KG1 (cell line): ENCODE measurements around the gene MAMDC2.

Experiments used
- DNase-seq: peaks from one replicate; lab custom pipeline; 2025; lab: John Stamatoyannopoulos, UW

The MAMDC2 gene

DNA sequence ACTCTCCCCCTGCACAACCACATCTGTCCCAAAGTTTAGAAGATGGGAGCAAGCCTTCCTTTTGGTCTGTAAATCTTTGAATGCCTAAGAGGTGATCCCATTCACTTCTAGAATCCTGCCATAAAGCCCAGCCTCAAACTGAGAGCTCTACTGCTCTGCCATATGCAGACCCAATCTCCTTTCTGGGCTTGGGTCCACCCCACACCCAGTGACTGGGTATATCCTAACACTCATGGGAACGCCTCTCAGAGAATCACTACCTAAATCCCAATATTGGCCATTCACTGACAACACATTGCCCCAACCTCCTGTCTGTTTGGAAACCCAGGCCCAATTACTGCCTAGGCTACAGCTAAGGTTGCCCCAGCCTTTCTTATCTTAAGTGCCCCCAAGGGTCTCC is 90.7 kb downstream of the MAMDC2 start:
- no peak for DNase-seq

DNA sequence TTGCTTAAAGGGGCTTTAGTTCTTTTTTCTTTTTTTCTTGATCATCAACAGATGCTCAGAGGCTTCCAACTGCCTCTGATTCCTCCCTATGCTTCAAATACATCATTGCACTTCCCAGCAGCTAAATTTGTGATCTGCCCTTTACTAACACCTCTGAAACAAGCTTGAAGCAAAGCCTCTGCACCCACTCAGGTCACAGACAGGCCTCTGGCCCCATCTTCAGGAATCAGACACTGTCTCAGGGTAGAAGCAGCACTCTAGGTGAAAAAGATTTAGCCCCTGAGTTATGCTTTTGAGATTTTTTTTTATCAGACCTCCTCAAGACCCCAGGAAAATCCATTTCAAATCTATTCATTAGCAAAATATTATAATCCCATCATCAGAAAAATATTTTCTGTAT is 91.5 kb downstream of the MAMDC2 start:
- DNase-seq = no peak

GRCh38 chr9:70136632-70137031 is 93.0 kb downstream of the MAMDC2 start:
- DNase-seq = no peak

DNA sequence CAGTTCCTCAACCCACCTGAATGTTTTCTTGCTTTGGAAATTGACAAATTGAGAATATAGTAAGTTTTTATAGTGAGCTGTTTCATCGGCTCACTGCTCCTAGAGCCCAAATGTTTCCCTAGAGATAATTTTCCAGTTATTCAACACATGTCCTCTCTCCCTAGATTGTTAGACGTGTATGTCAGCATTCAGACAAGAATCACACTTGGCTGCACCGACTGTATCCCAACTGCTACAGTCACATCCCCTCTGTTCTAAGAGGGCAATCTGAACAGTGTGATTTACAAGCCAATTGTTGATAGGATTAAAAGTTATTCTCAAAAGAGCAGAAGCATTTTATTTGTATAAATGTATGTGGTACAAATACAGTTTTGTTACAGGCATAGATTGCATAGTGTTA is 93.9 kb downstream of the MAMDC2 start:
- no peak for DNase-seq

DNA sequence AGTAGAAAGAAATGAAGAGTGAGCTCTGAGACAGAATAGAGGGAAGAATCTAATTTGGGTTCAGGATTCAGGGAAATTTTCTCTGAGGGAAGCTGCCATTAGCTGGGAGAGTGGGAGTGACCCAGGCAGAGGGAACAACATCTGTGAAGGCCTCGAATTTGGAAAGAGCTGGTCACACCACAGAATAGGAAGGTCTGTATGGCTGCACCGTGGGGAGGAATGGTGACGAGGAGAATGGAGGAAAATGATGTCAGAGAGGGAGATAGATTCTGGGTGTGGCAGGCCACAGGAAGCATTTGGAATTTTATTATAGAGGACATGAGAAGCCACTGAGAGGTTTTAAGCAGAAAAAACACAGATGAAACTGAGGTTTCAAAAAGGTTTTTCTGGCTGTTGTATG is 98.5 kb downstream of the MAMDC2 start:
- no peak for DNase-seq

GRCh38 chr9:70143394-70144130 is 99.9 kb downstream of the MAMDC2 start:
- no peak for DNase-seq

- no peak for DNase-seq
Measured at GRCh38 chr9:70144131-70144503, 100.5 kb downstream of the MAMDC2 start.

- DNase-seq = no peak
Measured at GRCh38 chr9:70145981-70146380, 102.3 kb downstream of the MAMDC2 start.

- DNase-seq = no peak
Measured at GRCh38 chr9:70147196-70147595, 103.5 kb downstream of the MAMDC2 start.

GRCh38 chr9:70147651-70148050 is 104.0 kb downstream of the MAMDC2 start:
- no peak for DNase-seq

GRCh38 chr9:70152350-70152749 is 108.7 kb downstream of the MAMDC2 start:
- DNase-seq = no peak

DNA sequence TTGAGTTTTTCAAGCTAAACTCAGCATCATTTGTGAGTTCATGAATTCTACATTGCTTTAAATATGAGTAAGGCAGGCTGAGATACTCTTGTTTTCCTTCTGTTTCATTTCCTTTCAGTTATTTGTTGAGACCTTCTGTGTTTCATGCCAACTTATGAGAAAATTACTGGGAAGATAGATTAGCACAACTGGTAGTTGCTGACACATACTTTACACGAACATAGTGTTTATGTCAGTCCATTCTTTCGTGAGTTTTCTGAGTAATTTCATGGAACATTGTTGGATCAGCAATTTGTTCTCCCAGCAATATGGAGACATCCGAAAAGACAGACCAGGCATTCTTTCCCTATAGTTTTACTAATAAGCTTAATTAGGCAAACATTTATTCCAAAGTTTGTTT is 113.1 kb downstream of the MAMDC2 start:
- no peak for DNase-seq

DNA sequence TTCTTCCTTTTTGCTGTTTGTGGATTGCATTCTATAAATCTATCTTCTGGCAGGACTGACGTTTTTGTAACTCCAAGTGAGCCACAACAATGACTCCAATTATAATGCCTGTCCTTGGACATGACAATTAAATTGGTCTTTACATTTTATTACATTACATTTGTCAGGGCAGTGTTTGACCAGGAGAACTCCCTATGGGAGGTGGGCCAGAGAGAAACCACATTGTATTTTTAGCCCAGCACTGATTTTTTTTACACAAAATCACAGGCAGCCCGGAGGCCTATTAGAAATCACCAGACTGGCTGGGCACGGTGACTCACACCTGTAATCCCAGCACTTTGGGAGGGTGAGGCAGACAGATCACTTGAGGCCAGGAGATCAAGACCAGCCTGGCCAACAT is 116.0 kb downstream of the MAMDC2 start:
- no peak for DNase-seq

DNA sequence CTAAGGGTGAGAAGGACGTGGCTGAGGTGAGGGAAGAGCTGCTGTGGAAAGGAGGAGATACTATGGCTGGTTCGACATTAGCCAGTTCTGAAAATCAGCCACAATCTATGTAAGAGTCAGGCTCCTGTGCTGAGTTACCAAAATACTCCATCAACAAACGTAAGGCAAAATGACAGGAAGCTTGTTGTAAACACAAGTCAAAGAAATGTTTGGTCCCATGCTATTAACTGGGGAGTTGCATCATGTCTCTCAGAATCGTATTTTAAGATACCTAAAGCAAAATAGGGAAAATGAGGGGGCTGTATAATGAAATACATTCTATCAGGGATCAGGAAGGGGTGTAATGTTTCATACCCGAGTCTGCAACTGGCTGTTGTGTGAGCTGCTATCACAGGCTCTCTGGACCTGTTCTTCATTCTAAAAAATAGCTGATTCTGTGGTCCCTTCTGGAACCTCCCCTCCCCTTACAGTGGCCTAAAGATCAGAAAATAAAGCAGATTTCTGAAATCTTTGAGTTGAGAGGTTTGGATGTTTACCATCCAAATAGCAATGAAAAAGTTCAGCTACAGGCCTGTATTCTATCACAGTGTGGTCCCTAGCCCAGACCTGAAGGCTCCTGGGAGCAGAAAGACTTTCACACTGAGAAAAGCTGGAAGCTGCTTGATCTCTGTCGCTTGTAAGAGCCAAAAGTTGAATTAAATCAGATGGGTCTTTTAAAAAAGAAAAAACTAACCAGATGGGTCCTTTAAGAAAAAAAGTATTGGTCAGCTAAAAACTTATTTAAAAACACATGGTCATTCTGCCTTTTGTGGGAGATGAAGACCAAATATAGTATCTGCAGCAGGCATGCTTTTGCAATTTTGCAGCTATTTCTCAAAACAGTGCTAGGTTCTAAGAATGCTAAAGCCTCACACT is 117.3 kb downstream of the MAMDC2 start:
- no peak for DNase-seq

GRCh38 chr9:70165006-70165602 is 121.5 kb downstream of the MAMDC2 start:
- DNase-seq = no peak

DNA sequence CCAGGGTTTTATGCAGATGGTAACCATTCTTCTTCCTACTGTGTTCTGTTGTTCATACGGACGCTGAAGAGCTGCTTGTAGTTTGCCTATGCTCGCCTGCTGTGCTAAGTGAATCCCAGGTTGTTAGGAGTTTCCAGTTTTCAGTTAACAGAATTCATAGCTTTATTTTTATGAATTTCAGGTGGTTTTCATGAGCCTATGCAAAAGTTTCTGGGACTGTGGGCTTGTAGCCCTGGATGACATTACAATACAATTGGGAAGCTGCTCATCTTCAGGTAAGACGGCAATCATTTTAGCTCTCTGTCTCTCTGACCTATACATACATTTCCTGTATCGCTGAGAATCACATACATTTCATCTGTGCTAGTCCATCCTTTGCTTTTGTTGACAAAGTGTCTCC is 124.9 kb downstream of the MAMDC2 start:
- DNase-seq = no peak

DNA sequence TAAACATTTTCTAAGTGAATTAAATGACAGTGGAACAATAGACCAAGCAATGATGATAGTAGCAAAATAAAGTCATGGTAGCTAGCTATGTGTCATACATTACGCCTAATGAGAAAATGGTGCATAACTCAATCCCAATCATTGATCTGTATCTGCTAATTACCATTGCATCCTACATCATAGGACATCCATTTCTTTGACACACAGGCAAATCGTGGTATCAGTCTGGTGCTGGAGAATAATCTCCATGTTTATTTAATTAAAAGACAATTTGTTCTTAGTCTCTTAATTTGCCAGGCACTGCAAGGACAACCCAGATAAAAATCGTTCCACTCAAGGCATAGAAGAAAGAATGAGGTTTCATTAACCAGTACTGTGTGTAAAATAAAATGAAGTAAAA is 125.6 kb downstream of the MAMDC2 start:
- no peak for DNase-seq

- DNase-seq = no peak
Measured at GRCh38 chr9:70170151-70170790, 126.6 kb downstream of the MAMDC2 start.

- no peak for DNase-seq
Measured at GRCh38 chr9:70172532-70172931, 128.9 kb downstream of the MAMDC2 start.

- DNase-seq = no peak
Measured at GRCh38 chr9:70177121-70177520, 133.5 kb downstream of the MAMDC2 start.

DNA sequence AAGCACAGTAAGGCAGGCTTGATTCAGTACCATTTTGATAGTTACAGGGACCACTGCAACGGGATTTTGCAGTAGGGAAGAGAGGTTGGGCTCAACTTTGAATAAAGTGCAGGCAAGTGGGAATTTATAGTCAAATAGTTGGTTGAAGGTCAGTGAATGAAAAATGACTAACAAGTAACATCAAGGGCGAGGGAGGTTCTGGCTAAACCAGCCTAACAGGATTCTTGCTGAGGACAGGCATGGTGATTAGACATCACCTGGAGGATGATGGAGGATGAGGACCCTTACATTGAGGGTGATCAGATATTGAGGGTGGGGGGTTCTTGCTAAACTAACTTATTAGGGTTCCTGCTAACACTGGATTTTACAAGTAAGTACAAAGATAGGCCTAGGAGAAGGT is 149.1 kb downstream of the MAMDC2 start:
- no peak for DNase-seq

DNA sequence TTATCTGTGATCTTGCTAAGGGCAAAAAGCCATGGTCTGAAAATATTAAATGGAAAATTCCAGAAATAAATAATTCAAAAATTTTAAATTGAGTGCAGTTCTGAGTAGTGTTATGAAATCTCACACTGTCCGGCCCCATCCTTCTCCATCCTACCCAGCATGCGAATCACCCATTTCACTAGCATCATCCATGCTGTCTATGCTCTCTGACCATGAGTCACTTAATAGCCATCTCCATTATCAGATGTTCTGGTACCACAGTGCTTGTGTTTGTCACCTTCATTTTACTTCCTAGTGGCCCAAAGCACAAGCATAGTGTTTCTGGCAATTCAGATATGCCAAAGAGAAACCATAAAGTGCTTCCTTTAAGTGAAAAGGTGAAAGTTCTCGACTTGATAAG is 151.8 kb downstream of the MAMDC2 start:
- DNase-seq = no peak
